ENCODE results near the gene AGPS.
A peak's percentile ranks its signal among the peaks of the same experiment; 100 is the strongest.

Gene AGPS

DNA sequence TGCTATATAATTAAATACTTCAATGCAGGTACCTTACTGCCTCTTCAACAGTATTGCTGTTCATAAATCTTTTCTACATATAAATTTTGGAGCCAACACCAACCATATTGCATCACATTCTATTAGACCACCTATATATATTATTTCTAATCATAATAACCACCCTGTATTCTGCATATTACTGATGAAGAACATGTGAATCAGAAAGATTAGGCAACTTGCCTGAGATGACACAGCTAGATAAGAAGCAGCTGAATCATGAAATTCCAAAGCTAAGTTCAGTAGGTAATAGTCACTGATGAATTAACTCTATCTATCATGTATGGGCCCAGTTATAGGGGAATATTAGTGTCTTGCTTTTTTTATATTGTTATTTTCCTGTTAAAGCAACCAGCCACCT lies 161.8 kb downstream of the AGPS start:
- H3K9ac ChIP-seq (ENCODE audit: low read depth, low read length) = no peak overlapping the region
- H3K4me2 ChIP-seq (ENCODE audit: insufficient read depth, low read length) = peak overlapping the region; percentile 87; the same call in 1 of the 2 replicates
- H3K27ac ChIP-seq (ENCODE audit: low read length) = no peak overlapping the region
- H3K27me3 ChIP-seq (ENCODE audit: insufficient read depth, low read length, poor library complexity) = no peaks in the 10 kb centered on the region
- ATAC-seq (ENCODE audit: insufficient read depth, low read depth) = no peak
- no peak overlapping the region for H3K4me3 ChIP-seq (ENCODE audit: low read depth in 1 of 2, low read length in 2 of 2)
- H3K79me2 ChIP-seq (ENCODE audit: insufficient read depth, low read length) = peaks cover 5% of the 10 kb centered on the region; the same call in 1 of the 2 replicates
- TF ChIP-seq, protein P1, sequence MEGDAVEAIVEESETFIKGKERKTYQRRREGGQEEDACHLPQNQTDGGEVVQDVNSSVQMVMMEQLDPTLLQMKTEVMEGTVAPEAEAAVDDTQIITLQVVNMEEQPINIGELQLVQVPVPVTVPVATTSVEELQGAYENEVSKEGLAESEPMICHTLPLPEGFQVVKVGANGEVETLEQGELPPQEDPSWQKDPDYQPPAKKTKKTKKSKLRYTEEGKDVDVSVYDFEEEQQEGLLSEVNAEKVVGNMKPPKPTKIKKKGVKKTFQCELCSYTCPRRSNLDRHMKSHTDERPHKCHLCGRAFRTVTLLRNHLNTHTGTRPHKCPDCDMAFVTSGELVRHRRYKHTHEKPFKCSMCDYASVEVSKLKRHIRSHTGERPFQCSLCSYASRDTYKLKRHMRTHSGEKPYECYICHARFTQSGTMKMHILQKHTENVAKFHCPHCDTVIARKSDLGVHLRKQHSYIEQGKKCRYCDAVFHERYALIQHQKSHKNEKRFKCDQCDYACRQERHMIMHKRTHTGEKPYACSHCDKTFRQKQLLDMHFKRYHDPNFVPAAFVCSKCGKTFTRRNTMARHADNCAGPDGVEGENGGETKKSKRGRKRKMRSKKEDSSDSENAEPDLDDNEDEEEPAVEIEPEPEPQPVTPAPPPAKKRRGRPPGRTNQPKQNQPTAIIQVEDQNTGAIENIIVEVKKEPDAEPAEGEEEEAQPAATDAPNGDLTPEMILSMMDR (IDR thresholded peaks at IDR 0.05; ENCODE audit: borderline replicate concordance, extremely low read depth, low read length, poor library complexity, severe bottlenecking) = no peak
- no peak for TF ChIP-seq EZH2 (IDR thresholded peaks at IDR 0.05; ENCODE audit: borderline replicate concordance, low read depth, low read length, severe bottlenecking)
- no peak for DNase-seq
- H2AFZ ChIP-seq (ENCODE audit: low read depth, low read length) = no peak overlapping the region
- H3K4me1 ChIP-seq (ENCODE audit: insufficient read depth, low read length) = peaks cover 16% of the 10 kb centered on the region
- H3K36me3 ChIP-seq (ENCODE audit: insufficient read depth, low read length) = no peaks in the 10 kb centered on the region
- no peaks in the 10 kb centered on the region for H3K9me3 ChIP-seq (ENCODE audit: insufficient read depth, low read length, severe bottlenecking)
- no peaks in the 10 kb centered on the region for H4K20me1 ChIP-seq (ENCODE audit: insufficient read depth, low read length)

DNA sequence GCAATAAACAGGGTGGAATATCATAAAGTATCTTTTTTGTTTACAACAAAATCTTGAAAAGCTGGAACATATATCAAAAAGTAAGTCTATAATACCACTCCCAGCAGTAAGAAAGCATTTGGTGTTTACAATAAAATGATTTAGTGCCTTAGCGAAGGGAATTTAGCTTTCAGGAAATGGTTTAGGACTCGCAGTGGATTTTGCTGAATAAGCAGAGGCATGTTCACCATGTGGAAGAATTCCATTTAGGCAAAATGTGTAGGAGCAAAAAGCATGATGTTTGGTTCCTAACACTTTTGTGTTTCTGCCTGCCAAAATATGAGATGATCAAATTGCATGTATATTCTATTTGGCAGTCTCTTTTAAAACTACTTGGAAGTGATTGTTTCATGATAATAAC lies 163.6 kb downstream of the AGPS start:
- H3K9ac ChIP-seq (ENCODE audit: low read depth, low read length) = no peak overlapping the region
- peaks cover 16% of the 10 kb centered on the region for H3K4me1 ChIP-seq (ENCODE audit: insufficient read depth, low read length)
- DNase-seq (no peak), ATAC-seq (ENCODE audit: insufficient read depth, low read depth) (no peak)
- H3K9me3 ChIP-seq (ENCODE audit: insufficient read depth, low read length, severe bottlenecking) = no peaks in the 10 kb centered on the region
- H3K4me2 ChIP-seq (ENCODE audit: insufficient read depth, low read length) = no peak overlapping the region
- peaks cover 5% of the 10 kb centered on the region; the same call in 1 of the 2 replicates for H3K79me2 ChIP-seq (ENCODE audit: insufficient read depth, low read length)
- no peaks in the 10 kb centered on the region for H3K27me3 ChIP-seq (ENCODE audit: insufficient read depth, low read length, poor library complexity)
- TF ChIP-seq, protein P1 (IDR thresholded peaks at IDR 0.05; ENCODE audit: borderline replicate concordance, extremely low read depth, low read length, poor library complexity, severe bottlenecking) = no peak
- TF ChIP-seq EZH2 (IDR thresholded peaks at IDR 0.05; ENCODE audit: borderline replicate concordance, low read depth, low read length, severe bottlenecking) = no peak
- H3K27ac ChIP-seq (ENCODE audit: low read length) = no peak overlapping the region
- H3K36me3 ChIP-seq (ENCODE audit: insufficient read depth, low read length) = no peaks in the 10 kb centered on the region
- no peaks in the 10 kb centered on the region for H4K20me1 ChIP-seq (ENCODE audit: insufficient read depth, low read length)
- H3K4me3 ChIP-seq (ENCODE audit: low read depth in 1 of 2, low read length in 2 of 2) = no peak overlapping the region
- H2AFZ ChIP-seq (ENCODE audit: low read depth, low read length) = no peak overlapping the region

DNA sequence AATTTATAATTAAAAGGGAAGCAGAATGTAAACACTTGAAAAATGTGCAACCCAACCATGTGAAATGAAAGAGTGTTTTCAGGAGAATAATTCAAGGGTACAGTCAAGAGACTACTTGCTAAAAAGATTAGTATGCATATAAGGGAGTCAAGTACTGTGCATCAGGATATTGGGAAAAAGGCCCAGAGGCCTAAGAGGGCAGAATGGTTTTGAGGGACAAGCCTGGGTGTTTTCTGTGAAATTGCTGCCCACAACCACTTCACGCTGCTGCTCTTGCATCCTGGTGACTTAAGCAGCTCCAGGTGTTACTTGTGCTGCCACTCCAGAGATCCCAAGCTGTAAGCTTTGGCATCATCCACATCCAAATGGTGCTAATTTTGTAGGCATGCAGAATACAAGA lies 165.2 kb downstream of the AGPS start:
- Histone ChIP-seq H3K9ac (ENCODE audit: low read depth, low read length) (no peak overlapping the region), H3K27me3 (ENCODE audit: insufficient read depth, low read length, poor library complexity) (no peaks in the 10 kb centered on the region), H3K4me3 (ENCODE audit: low read depth in 1 of 2, low read length in 2 of 2) (no peak overlapping the region), H3K4me1 (ENCODE audit: insufficient read depth, low read length) (peaks cover 8% of the 10 kb centered on the region; the same call in 1 of the 2 replicates), H3K4me2 (ENCODE audit: insufficient read depth, low read length) (no peak overlapping the region), H3K36me3 (ENCODE audit: insufficient read depth, low read length) (no peaks in the 10 kb centered on the region), H2AFZ (ENCODE audit: low read depth, low read length) (no peak overlapping the region), H3K9me3 (ENCODE audit: insufficient read depth, low read length, severe bottlenecking) (no peaks in the 10 kb centered on the region), H3K79me2 (ENCODE audit: insufficient read depth, low read length) (no peaks in the 10 kb centered on the region), H3K27ac (ENCODE audit: low read length) (no peak overlapping the region), H4K20me1 (ENCODE audit: insufficient read depth, low read length) (no peaks in the 10 kb centered on the region)
- ATAC-seq (ENCODE audit: insufficient read depth, low read depth) (no peak), DNase-seq (no peak)
- no peak for TF ChIP-seq EZH2 (IDR thresholded peaks at IDR 0.05; ENCODE audit: borderline replicate concordance, low read depth, low read length, severe bottlenecking)
- TF ChIP-seq, protein P1 (IDR thresholded peaks at IDR 0.05; ENCODE audit: borderline replicate concordance, extremely low read depth, low read length, poor library complexity, severe bottlenecking) = no peak

DNA sequence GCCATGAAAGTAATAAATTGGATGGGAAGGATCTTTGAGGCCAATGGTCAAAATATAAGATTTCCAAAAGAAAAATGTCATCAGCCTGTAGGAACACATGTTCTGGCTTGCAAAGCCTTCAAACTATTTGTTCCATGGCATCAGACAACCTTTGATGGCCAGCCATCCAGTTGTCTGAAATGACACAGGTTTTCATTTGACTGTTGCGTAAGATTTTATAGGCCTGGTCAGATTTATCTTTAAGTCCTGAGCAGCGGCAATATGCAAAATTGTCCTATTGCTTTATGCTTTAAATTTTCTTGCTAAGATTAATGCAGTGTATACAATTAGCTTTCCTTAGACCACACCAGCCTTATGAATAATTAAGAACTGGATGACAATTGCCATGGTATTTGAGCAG lies 167.1 kb downstream of the AGPS start:
- DNase-seq (no peak), ATAC-seq (ENCODE audit: insufficient read depth, low read depth) (no peak)
- Histone ChIP-seq H3K9me3 (ENCODE audit: insufficient read depth, low read length, severe bottlenecking) (no peaks in the 10 kb centered on the region), H4K20me1 (ENCODE audit: insufficient read depth, low read length) (no peaks in the 10 kb centered on the region), H3K4me1 (ENCODE audit: insufficient read depth, low read length) (no peaks in the 10 kb centered on the region), H3K27ac (ENCODE audit: low read length) (no peak overlapping the region), H3K4me3 (ENCODE audit: low read depth in 1 of 2, low read length in 2 of 2) (no peak overlapping the region), H3K79me2 (ENCODE audit: insufficient read depth, low read length) (no peaks in the 10 kb centered on the region), H2AFZ (ENCODE audit: low read depth, low read length) (no peak overlapping the region), H3K27me3 (ENCODE audit: insufficient read depth, low read length, poor library complexity) (no peaks in the 10 kb centered on the region), H3K4me2 (ENCODE audit: insufficient read depth, low read length) (no peak overlapping the region), H3K9ac (ENCODE audit: low read depth, low read length) (no peak overlapping the region), H3K36me3 (ENCODE audit: insufficient read depth, low read length) (no peaks in the 10 kb centered on the region)
- TF ChIP-seq EZH2 (IDR thresholded peaks at IDR 0.05; ENCODE audit: borderline replicate concordance, low read depth, low read length, severe bottlenecking) = no peak
- TF ChIP-seq, protein P1 (IDR thresholded peaks at IDR 0.05; ENCODE audit: borderline replicate concordance, extremely low read depth, low read length, poor library complexity, severe bottlenecking) = no peak

Data from DND-41 (cell line).